ENCODE data around the gene MLLT11.
"Not testable (repeated sequence)": the region's sequence is repeated elsewhere in the genome, so short reads cannot be mapped to it uniquely, and the experiment has no call there.

The MLLT11 gene

GRCh38 chr1:151085953-151086559, 25.9 kb downstream of the MLLT11 start:
- H3K4me2 ChIP-seq (ENCODE audit: low read length) = no peak overlapping the region
- no peaks in the 10 kb centered on the region for H3K36me3 ChIP-seq (ENCODE audit: insufficient read depth, low read length)
- no peaks in the 10 kb centered on the region for H3K79me2 ChIP-seq (ENCODE audit: insufficient read depth, low read length)
- no peak overlapping the region for H3K9ac ChIP-seq (ENCODE audit: low read length)
- H4K20me1 ChIP-seq (ENCODE audit: insufficient read depth, low read length) = no peaks in the 10 kb centered on the region
- no peak for TF ChIP-seq EZH2 (IDR thresholded peaks at IDR 0.05; ENCODE audit: borderline replicate concordance, low read length)
- TF ChIP-seq CTCF (IDR thresholded peaks at IDR 0.05; ENCODE audit: low read length) = no peak
- no peaks in the 10 kb centered on the region for H3K9me2 ChIP-seq (ENCODE audit: low read depth, low read length)
- no peaks in the 10 kb centered on the region for H3K9me3 ChIP-seq (ENCODE audit: low read length)
- H2AFZ ChIP-seq (ENCODE audit: low read length) = no peak overlapping the region
- H3K27ac ChIP-seq (ENCODE audit: low read depth, low read length, poor library complexity, severe bottlenecking) = no peak overlapping the region
- H3F3A ChIP-seq (ENCODE audit: insufficient read depth, low read length) = no peaks in the 10 kb centered on the region
- H3K4me3 ChIP-seq (ENCODE audit: low read depth, low read length, poor library complexity, severe bottlenecking) = no peak overlapping the region
- H3K4me1 ChIP-seq (ENCODE audit: insufficient read depth, low read length, severe bottlenecking) = no peaks in the 10 kb centered on the region
- no peaks in the 10 kb centered on the region for H3K27me3 ChIP-seq (ENCODE audit: insufficient read depth, low read length)

GRCh38 chr1:151097426-151097825, 37.2 kb downstream of the MLLT11 start:
- H3K27ac ChIP-seq (ENCODE audit: low read depth, low read length, poor library complexity, severe bottlenecking); H3K36me3 ChIP-seq (ENCODE audit: insufficient read depth, low read length); H3K79me2 ChIP-seq (ENCODE audit: insufficient read depth, low read length); H3K27me3 ChIP-seq (ENCODE audit: insufficient read depth, low read length); H3K4me1 ChIP-seq (ENCODE audit: insufficient read depth, low read length, severe bottlenecking); H3K4me2 ChIP-seq (ENCODE audit: low read length); H3F3A ChIP-seq (ENCODE audit: insufficient read depth, low read length); H4K20me1 ChIP-seq (ENCODE audit: insufficient read depth, low read length); H3K9me3 ChIP-seq (ENCODE audit: low read length); H3K9me2 ChIP-seq (ENCODE audit: low read depth, low read length); H3K4me3 ChIP-seq (ENCODE audit: low read depth, low read length, poor library complexity, severe bottlenecking); H3K9ac ChIP-seq (ENCODE audit: low read length); H2AFZ ChIP-seq (ENCODE audit: low read length): not testable (repeated sequence)

GRCh38 chr1:151098126-151098525, 37.9 kb downstream of the MLLT11 start:
- Histone ChIP-seq H3K79me2 (ENCODE audit: insufficient read depth, low read length) (no peaks in the 10 kb centered on the region), H3K27ac (ENCODE audit: low read depth, low read length, poor library complexity, severe bottlenecking) (no peak overlapping the region), H3K27me3 (ENCODE audit: insufficient read depth, low read length) (no peaks in the 10 kb centered on the region), H3K9ac (ENCODE audit: low read length) (no peak overlapping the region), H3K4me2 (ENCODE audit: low read length) (no peak overlapping the region), H3K9me2 (ENCODE audit: low read depth, low read length) (no peaks in the 10 kb centered on the region), H3K9me3 (ENCODE audit: low read length) (no peaks in the 10 kb centered on the region), H3F3A (ENCODE audit: insufficient read depth, low read length) (no peaks in the 10 kb centered on the region), H3K36me3 (ENCODE audit: insufficient read depth, low read length) (no peaks in the 10 kb centered on the region), H2AFZ (ENCODE audit: low read length) (no peak overlapping the region), H3K4me3 (ENCODE audit: low read depth, low read length, poor library complexity, severe bottlenecking) (no peak overlapping the region), H3K4me1 (ENCODE audit: insufficient read depth, low read length, severe bottlenecking) (no peaks in the 10 kb centered on the region), H4K20me1 (ENCODE audit: insufficient read depth, low read length) (no peaks in the 10 kb centered on the region)
- no peak for TF ChIP-seq CTCF (IDR thresholded peaks at IDR 0.05; ENCODE audit: low read length)

- no peaks in the 10 kb centered on the region for H3F3A ChIP-seq (ENCODE audit: insufficient read depth, low read length)
- no peak overlapping the region for H3K4me3 ChIP-seq (ENCODE audit: low read depth, low read length, poor library complexity, severe bottlenecking)
- no peak overlapping the region for H3K27ac ChIP-seq (ENCODE audit: low read depth, low read length, poor library complexity, severe bottlenecking)
- no peaks in the 10 kb centered on the region for H3K4me1 ChIP-seq (ENCODE audit: insufficient read depth, low read length, severe bottlenecking)
- H3K27me3 ChIP-seq (ENCODE audit: insufficient read depth, low read length) = no peaks in the 10 kb centered on the region
- H3K9me3 ChIP-seq (ENCODE audit: low read length) = no peaks in the 10 kb centered on the region
- no peaks in the 10 kb centered on the region for H3K79me2 ChIP-seq (ENCODE audit: insufficient read depth, low read length)
- TF ChIP-seq CTCF (IDR thresholded peaks at IDR 0.05; ENCODE audit: low read length) (no peak), EZH2 (IDR thresholded peaks at IDR 0.05; ENCODE audit: borderline replicate concordance, low read length) (no peak)
- no peak overlapping the region for H2AFZ ChIP-seq (ENCODE audit: low read length)
- H3K4me2 ChIP-seq (ENCODE audit: low read length) = no peak overlapping the region
- H4K20me1 ChIP-seq (ENCODE audit: insufficient read depth, low read length) = no peaks in the 10 kb centered on the region
- no peaks in the 10 kb centered on the region for H3K9me2 ChIP-seq (ENCODE audit: low read depth, low read length)
- no peak overlapping the region for H3K9ac ChIP-seq (ENCODE audit: low read length)
- no peaks in the 10 kb centered on the region for H3K36me3 ChIP-seq (ENCODE audit: insufficient read depth, low read length)
Observed at GRCh38 chr1:151104630-151105029, 44.4 kb downstream of the MLLT11 start.

Measured in OCI-LY1 (cell line).